GM19238 (cell line): ENCODE data around the gene ELFN2.

Experiments used
- DNase-seq: peaks from one replicate; pipeline ENCODE4 v3.0.0; 2011; ENCODE audit warnings: low spot score; ENCODE audit not compliant: insufficient read length

Gene ELFN2

GRCh38 chr22:37386441-37386840, 40.8 kb downstream of the ELFN2 start:
- no peak for DNase-seq

GRCh38 chr22:37384691-37385090, 42.6 kb downstream of the ELFN2 start:
- no peak for DNase-seq

DNA sequence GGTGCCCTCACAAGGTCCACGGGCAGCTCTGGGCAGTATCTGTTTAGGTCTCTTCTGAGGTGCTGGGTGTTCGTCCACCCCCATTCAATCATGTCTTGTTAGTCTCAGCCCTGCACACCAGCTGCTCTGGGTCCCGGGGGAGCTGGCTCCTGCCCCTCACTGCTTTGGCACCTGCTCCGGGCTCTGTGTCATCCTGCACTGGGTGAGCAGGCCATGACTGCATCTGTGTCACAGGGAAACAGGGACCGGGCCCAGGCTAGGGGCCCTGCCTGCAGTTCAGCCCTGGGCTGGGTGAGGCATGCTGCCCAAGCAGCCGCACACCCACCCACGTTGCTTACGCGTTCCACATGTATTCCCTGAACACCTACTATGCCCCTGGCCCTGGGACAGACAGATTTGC, 43.9 kb downstream of the ELFN2 start:
- DNase-seq, result no peak

DNA sequence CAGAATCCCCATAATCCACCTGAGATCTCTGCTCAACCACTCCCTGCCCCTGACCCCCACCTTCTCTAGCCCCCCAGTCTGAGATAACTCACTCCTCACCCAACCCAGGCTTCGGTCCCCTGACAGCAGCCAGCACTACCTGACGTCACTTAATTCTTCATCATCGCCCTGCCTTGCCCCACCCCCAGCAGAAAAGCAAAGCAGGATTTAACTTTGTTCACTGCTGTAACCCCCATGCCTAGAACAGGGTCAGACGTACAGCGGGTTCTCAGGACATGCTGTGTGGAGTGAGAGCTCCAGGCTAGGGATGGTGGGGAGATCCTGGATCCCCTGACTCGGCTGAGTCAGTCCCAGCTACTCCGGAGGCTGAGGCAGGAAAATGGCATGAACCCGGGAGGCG, 45.8 kb downstream of the ELFN2 start:
- no peak for DNase-seq

GRCh38 chr22:37379722-37380121, 47.6 kb downstream of the ELFN2 start:
- DNase-seq, result no peak

GRCh38 chr22:37379085-37379484, 48.2 kb downstream of the ELFN2 start:
- DNase-seq, result no peak

DNA sequence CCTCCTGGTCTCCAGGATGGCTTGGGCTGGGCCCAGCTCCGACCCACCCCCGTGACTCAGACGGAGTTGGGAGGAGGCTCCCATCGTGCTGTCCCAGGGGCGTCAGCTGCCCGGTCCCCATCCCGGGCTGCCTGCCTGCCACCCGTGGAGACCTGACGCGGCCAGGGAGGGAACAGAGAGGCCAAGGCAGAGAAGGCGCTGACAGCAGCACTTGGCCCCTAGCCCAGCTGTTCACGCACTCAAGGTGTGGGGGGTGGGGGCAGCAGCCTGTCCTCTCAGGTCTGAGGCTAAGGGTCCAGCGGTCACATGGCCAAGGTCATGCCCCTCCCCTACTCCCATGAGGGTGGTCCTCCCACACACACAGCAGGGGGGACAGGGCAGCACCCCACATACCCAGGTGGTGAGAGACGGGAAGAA, 48.6 kb downstream of the ELFN2 start:
- no peak for DNase-seq

- no peak for DNase-seq
These were observed 49.4 kb downstream of the ELFN2 start for GRCh38 chr22:37377927-37378326.

DNA sequence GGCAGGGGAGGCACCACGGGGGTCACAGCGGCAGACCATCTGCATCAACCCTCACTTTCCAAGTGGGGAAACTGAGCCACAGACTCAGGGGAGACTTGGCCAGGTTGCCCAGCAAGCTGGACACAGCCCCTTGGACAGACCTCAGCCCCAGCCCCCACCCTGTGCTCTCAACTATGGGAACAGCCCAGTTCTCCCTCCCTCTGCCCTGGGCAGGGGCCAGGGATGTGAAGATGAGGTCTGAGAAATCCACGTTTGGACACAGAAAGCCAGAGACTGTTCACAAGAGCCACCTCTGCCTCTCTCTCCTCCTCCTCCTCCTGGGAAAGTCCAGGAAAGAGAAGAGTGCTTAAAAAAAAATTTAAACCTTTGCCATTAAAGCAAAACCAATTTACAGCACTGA, 50.1 kb downstream of the ELFN2 start:
- DNase-seq, result no peak

- no peak for DNase-seq
These were observed 50.6 kb downstream of the ELFN2 start for GRCh38 chr22:37376643-37377042.

- no peak for DNase-seq
These were observed 51.5 kb downstream of the ELFN2 start for GRCh38 chr22:37375801-37376200.

GRCh38 chr22:37374571-37374970, 52.7 kb downstream of the ELFN2 start:
- DNase-seq, result no peak

- DNase-seq, result no peak
These were observed 53.8 kb downstream of the ELFN2 start for GRCh38 chr22:37373451-37373850.

DNA sequence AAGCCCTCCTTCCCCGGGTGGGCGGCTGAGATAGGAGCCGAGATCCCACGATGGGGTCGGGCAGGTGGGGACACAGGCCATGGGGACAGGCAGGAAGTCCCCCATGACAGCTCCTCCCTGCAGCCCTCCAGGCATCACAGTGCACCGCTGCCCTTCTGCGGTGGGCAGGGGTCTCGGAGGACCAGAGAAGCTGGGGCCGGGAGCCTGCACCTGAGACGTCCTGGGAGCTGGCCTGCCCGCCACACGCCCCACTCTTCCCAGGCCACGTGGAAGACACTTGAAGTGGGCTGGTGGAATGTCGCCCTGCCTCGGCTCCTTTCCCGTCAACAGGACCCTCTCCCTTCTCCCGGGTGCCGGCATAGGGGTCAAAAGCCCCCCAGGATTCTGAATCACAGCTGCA, 55.4 kb downstream of the ELFN2 start:
- DNase-seq, result no peak

GRCh38 chr22:37371491-37371890, 55.8 kb downstream of the ELFN2 start:
- DNase-seq, result no peak

GRCh38 chr22:37370306-37370979, 56.8 kb downstream of the ELFN2 start:
- DNase-seq, result no peak

GRCh38 chr22:37369483-37369882, 57.8 kb downstream of the ELFN2 start:
- no peak for DNase-seq

DNA sequence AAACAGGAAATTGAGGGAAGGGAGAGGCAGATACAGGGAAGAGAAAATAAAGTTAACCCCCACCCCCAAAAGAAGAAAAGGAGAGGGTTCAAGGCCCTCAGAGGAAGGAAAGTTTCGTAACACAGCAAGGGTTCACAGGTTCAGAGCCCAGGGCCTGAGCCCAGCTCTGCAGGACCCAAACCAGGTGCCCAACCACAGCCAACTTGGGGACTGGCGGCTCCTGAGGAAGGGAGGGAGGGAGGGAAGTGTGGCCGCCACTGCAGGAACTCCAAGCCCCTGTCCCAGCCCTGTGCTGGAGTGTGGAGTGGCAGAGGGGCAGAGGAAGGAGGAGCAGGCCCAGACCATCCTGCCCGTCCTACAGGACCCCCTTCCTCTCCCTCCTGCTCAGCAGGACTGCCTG, 59.2 kb downstream of the ELFN2 start:
- DNase-seq, result no peak

GRCh38 chr22:37366601-37367000, 60.7 kb downstream of the ELFN2 start:
- no peak for DNase-seq

GRCh38 chr22:37365950-37366349, 61.3 kb downstream of the ELFN2 start:
- DNase-seq, result no peak

GRCh38 chr22:37363261-37363992, 63.9 kb downstream of the ELFN2 start:
- DNase-seq, result no peak

DNA sequence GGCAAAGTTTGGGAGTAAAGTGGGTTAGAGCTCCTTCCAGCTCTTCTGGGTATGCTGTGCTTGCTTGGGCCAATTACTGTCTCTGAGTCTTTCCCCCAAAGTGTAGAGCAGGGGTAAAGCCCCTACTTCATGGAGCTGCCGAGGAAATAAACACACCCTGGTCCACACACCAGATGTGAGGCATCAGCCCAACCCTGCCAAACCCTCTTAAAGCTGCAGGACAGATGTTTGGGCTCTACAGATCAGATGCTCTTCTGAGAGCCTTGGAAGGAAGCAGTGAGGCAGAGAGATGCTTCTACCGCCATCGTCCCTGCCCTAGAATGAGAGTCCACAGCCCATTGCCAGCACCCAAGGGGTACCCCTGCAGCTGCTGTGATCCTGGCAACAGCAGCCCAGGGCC, 64.7 kb downstream of the ELFN2 start:
- no peak for DNase-seq

DNA sequence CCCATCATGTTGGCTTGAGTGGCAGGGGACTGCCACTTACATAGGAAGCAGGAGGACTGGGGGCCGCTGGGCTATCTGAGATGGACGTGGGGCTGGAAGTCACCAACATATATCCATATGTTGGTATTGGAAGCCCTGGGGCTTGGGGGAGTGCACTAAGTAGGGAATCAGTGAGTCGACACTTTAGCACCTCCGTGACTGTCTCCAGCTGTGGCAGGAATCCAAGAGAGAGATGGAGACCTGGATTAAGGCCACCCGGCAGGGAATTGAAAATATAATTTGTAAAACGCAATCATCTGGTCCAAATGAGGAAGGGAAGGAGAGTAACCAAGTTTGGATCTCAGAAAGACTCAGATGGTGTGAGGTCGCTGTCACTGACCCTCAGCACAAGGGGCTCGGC, 68.4 kb downstream of the ELFN2 start:
- DNase-seq, result no peak
